GM21447 (cell line): ENCODE results near the gene BAZ1A.
"Not testable (repeated sequence)": the region's sequence is repeated elsewhere in the genome, so short reads cannot be mapped to it uniquely, and the experiment has no call there.

ENCODE experiments used
- ATAC-seq: cut with Tn5 transposase; IDR thresholded peaks from one replicate; pipeline ENCODE4 v1.9.1; 2021; ENCODE audit not compliant: unreplicated experiment

Gene BAZ1A

GRCh38 chr14:34785223-34786006 is 89.7 kb downstream of the BAZ1A start:
- no peak for ATAC-seq

- no peak for ATAC-seq
Measured at GRCh38 chr14:34782031-34782430, 93.1 kb downstream of the BAZ1A start.

GRCh38 chr14:34781242-34781641 is 93.9 kb downstream of the BAZ1A start:
- ATAC-seq: no peak

- no peak for ATAC-seq
Measured at GRCh38 chr14:34780646-34781045, 94.5 kb downstream of the BAZ1A start.

GRCh38 chr14:34778744-34779143 is 96.4 kb downstream of the BAZ1A start:
- ATAC-seq: no peak

- ATAC-seq: no peak
Measured at GRCh38 chr14:34776611-34777010, 98.5 kb downstream of the BAZ1A start.

GRCh38 chr14:34775922-34776321 is 99.2 kb downstream of the BAZ1A start:
- ATAC-seq: no peak

GRCh38 chr14:34775342-34775741 is 99.8 kb downstream of the BAZ1A start:
- no peak for ATAC-seq

GRCh38 chr14:34770901-34771300 is 104.3 kb downstream of the BAZ1A start:
- no peak for ATAC-seq

GRCh38 chr14:34766606-34767005 is 108.6 kb downstream of the BAZ1A start:
- ATAC-seq: no peak

GRCh38 chr14:34766060-34766459 is 109.1 kb downstream of the BAZ1A start:
- no peak for ATAC-seq

- ATAC-seq: no peak
Measured at GRCh38 chr14:34755215-34755614, 119.9 kb downstream of the BAZ1A start.

- ATAC-seq: no peak
Measured at GRCh38 chr14:34754687-34755086, 120.5 kb downstream of the BAZ1A start.

GRCh38 chr14:34750670-34751069 is 124.5 kb downstream of the BAZ1A start:
- no peak for ATAC-seq

- no peak for ATAC-seq
Measured at GRCh38 chr14:34750233-34750632, 124.9 kb downstream of the BAZ1A start.

GRCh38 chr14:34749408-34749807 is 125.8 kb downstream of the BAZ1A start:
- ATAC-seq: no peak

- ATAC-seq: no peak
Measured at GRCh38 chr14:34742270-34743115, 132.7 kb downstream of the BAZ1A start.

GRCh38 chr14:34741840-34742239 is 133.3 kb downstream of the BAZ1A start:
- ATAC-seq: no peak

GRCh38 chr14:34740139-34740538 is 135.0 kb downstream of the BAZ1A start:
- ATAC-seq: not testable (repeated sequence)

GRCh38 chr14:34737079-34737478 is 138.1 kb downstream of the BAZ1A start:
- ATAC-seq: not testable (repeated sequence)

- no peak for ATAC-seq
Measured at GRCh38 chr14:34733245-34733644, 141.9 kb downstream of the BAZ1A start.

- ATAC-seq: no peak
Measured at GRCh38 chr14:34732802-34733201, 142.4 kb downstream of the BAZ1A start.
